GM21423 (cell line): Measurements from ENCODE around the gene TDRD12.
"Not testable (repeated sequence)": the region's sequence is repeated elsewhere in the genome, so short reads cannot be mapped to it uniquely, and the experiment has no call there.

Experiments
- ATAC-seq: cut with Tn5 transposase; IDR thresholded peaks from one replicate; pipeline ENCODE4 v1.9.1; 2021; ENCODE audit warnings: mild to moderate bottlenecking, moderate library complexity; ENCODE audit not compliant: unreplicated experiment

Gene TDRD12

GRCh38 chr19:32691952-32692726 is 27.4 kb upstream of the TDRD12 start:
- ATAC-seq: peak; percentile 53

- no peak for ATAC-seq
Measured at GRCh38 chr19:32692727-32693061, 26.9 kb upstream of the TDRD12 start.

GRCh38 chr19:32693151-32694108 is 26.1 kb upstream of the TDRD12 start:
- not testable (repeated sequence) for ATAC-seq

- not testable (repeated sequence) for ATAC-seq
Measured at GRCh38 chr19:32694316-32694715, 25.3 kb upstream of the TDRD12 start.

GRCh38 chr19:32694851-32695250 is 24.7 kb upstream of the TDRD12 start:
- ATAC-seq: not testable (repeated sequence)

- not testable (repeated sequence) for ATAC-seq
Measured at GRCh38 chr19:32695506-32695905, 24.1 kb upstream of the TDRD12 start.

GRCh38 chr19:32696771-32697170 is 22.8 kb upstream of the TDRD12 start:
- ATAC-seq: not testable (repeated sequence)

GRCh38 chr19:32700129-32700528 is 19.4 kb upstream of the TDRD12 start:
- not testable (repeated sequence) for ATAC-seq

- ATAC-seq: no peak
Measured at GRCh38 chr19:32702010-32702409, 17.6 kb upstream of the TDRD12 start.

GRCh38 chr19:32704006-32704405 is 15.6 kb upstream of the TDRD12 start:
- ATAC-seq: not testable (repeated sequence)

GRCh38 chr19:32708457-32708856 is 11.1 kb upstream of the TDRD12 start:
- no peak for ATAC-seq

- ATAC-seq: no peak
Measured at GRCh38 chr19:32709032-32709431, 10.5 kb upstream of the TDRD12 start.

- no peak for ATAC-seq
Measured at GRCh38 chr19:32711747-32712146, 7.8 kb upstream of the TDRD12 start.

- ATAC-seq: not testable (repeated sequence)
Measured at GRCh38 chr19:32716203-32716602, 3.4 kb upstream of the TDRD12 start.

GRCh38 chr19:32717496-32717895 is 2.1 kb upstream of the TDRD12 start:
- ATAC-seq: no peak

GRCh38 chr19:32718286-32718685 is 1.3 kb upstream of the TDRD12 start:
- ATAC-seq: no peak

GRCh38 chr19:32720216-32720935 is 809 bp downstream of the TDRD12 start:
- ATAC-seq: no peak

- no peak for ATAC-seq
Measured at GRCh38 chr19:32720936-32721250, 1.3 kb downstream of the TDRD12 start.

- ATAC-seq: no peak
Measured at GRCh38 chr19:32735936-32736335, 16.4 kb downstream of the TDRD12 start.

GRCh38 chr19:32743021-32743420 is 23.5 kb downstream of the TDRD12 start:
- no peak for ATAC-seq

GRCh38 chr19:32743447-32743846 is 23.9 kb downstream of the TDRD12 start:
- no peak for ATAC-seq
